DMS53 treated with DMSO at 0.1 percent for 48 hours (cell line): ENCODE measurements around the gene COMMD4.
"Not testable (repeated sequence)": the region's sequence is repeated elsewhere in the genome, so short reads cannot be mapped to it uniquely, and the experiment has no call there.

Experiments used
- DNase-seq: peaks from one replicate; lab custom pipeline; 2025; ENCODE audit not compliant: unreplicated experiment; lab: John Stamatoyannopoulos, UW

Gene COMMD4

DNA sequence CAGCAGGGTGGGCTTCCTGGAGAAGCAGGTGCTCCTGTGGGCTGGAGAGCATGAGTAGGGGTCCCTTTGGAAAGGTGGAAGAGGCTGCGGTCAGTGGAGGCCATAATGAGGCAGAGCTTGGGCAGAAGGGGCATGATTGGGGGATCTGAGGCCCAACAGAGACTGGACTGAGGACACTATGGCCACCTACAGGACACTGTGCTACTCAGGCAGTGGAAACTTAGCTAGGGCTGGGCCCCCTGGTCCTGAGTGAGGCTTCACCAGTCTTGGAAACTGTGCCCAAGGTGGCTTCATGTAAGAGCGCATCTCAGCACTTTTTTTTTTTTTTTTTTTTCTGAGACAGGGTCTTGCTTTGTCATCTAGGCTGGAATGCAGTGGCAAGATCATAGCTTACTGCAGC, 6.3 kb upstream of the COMMD4 start:
- no peak for DNase-seq

DNA sequence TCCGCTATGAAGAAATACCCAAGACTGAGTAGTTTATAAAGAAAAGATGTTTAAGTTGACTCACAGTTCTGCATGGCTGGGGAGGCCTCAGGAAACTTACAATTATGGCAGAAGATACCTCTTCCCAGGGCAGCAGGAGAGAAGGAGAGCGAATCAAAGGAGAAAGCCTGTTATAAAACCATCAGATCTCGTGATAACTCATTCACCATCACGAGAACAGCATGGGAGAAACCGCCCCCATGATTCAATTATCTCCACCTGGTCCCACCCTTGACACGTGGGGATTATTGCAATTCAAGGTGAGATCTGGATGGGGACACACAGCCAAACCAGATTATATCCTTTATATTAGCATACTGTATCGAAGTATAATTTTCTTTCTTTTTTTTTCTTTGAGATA, 3.8 kb upstream of the COMMD4 start:
- DNase-seq = not testable (repeated sequence)

DNA sequence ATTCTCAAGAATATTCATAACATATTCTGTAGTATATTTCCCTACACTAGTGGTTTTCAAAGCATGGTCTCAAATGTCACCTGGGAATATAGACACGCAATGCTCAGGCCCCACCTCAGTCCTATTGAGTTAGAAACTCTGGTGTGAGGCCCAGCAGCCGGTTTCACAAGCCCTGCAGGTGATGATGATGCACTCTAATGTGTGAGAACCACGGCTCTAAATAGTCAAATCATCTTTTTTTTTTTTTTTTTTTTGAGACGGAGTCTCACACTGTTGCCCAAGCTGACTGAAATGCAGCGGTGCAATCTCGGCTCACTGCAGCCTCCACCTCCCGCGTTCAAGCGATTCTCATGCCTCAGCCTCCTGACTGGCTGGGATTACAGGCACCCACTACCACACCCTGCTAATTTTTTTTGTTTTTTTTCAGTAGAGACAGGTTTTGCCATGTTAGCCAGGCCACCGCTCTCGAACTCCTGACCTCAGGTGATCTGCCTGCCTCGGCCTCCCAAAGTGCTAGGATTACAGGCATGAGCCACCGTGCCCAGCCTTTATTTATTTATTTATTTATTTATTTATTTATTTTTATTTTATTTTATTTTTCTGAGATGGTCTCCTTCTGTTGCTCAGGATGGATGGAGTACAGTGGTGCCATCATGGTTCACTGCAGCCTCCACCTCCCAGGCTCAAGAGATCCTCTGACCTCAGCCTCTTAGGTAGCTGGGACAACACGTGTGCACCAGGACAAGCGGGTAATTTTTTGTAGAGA, 2.0 kb upstream of the COMMD4 start:
- DNase-seq = not testable (repeated sequence)

DNA sequence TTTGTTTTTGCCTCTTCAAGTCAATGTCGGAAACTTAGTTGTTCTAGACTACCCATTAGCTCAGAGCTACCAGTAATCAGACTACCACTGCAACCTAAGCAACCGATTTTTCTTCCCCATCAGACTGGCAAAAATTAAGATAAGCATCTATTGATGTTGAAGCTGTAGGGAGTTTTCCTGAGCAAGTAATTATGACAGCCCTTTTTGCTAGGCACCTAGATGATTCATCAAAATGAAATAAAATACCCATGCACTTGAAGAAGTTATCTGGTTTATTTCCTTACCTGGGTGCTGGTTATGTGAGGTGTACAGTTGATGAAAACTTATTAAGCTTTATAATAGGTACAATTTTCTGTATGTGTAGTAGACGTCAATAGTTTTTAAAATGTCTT, 554 bp upstream of the COMMD4 start:
- no peak for DNase-seq

DNA sequence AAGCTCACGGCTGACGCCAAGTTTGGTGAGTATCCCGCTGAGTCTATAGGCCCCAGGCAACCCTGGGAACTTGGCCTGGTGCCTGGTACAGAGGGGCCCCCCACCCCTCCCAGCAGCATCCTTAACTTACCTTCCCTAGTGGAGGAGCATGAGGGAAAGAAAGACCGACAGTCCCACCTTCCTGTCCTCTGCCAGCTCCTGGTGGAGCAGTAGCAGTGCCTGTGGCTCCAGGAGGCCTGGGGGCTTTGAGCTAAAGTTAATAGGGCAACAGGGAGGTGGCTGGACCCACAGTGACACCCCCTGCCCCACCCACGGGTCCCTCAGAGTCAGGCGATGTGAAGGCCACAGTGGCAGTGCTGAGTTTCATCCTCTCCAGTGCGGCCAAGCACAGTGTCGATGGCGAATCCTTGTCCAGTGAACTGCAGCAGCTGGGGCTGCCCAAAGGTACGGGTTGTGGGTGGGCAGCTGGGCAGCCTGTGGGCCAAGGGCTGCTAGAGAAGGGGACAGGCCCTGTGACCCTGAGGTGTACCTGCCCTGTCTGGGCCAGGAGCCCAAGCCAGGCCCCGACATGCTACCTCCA, 2.9 kb downstream of the COMMD4 start:
- no peak for DNase-seq

DNA sequence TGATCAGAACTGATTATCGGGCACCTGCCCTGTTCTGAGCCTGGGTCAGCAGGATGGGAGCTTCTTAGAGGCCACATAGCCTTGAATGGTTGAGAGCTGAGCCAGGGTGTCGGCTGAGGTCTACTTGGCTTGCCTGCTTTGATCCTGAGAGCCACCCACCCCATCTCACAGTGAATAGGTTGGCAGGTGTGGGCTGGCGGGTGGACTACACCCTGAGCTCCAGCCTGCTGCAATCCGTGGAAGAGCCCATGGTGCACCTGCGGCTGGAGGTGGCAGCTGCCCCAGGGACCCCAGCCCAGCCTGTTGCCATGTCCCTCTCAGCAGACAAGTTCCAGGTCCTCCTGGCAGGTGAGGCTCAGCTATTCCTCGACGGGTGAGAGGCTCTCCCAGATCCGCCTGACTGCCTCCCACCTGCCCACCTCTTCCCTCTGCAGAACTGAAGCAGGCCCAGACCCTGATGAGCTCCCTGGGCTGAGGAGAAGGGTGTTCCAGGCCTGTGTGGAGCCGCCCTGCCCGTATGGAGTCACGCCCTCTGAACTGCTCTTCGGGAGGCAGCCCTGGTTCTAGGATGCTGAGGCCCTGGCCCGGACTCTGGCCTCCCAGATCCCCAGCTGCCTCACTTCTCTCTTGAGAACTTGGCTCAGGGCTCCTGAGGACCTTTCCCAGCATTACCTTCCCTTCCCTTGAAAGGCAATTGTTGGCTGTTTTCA, 3.8 kb downstream of the COMMD4 start:
- no peak for DNase-seq

GRCh38 chr15:75342221-75342620, 6.4 kb downstream of the COMMD4 start:
- DNase-seq = no peak

DNA sequence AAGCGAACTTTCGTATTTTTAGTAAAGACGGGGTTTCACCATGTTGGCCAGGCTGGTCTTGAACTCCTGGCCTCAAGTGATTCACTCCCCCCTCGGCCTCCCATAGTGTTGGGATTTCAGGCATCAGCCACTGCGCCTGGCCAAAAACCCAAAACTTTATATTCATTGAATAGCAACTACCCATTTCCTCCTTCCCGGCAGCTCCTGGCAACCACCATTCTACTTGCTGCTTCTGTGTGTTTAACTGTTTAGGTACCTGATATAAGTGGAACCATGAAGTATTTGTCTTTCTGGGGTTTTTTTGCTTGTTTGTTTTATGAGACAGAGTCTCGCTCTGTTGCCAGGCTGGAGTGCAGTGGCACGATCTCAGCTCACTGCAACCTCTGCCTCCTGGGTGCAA, 8.1 kb downstream of the COMMD4 start:
- DNase-seq = peak; percentile 22

GRCh38 chr15:75346796-75347221, 10.9 kb downstream of the COMMD4 start, which contains the start of gene NEIL1:
NEIL1 (plus strand) TSS chr15:75347039; CDS start chr15:75348906, 1,867 bp downstream.
- DNase-seq = no peak

DNA sequence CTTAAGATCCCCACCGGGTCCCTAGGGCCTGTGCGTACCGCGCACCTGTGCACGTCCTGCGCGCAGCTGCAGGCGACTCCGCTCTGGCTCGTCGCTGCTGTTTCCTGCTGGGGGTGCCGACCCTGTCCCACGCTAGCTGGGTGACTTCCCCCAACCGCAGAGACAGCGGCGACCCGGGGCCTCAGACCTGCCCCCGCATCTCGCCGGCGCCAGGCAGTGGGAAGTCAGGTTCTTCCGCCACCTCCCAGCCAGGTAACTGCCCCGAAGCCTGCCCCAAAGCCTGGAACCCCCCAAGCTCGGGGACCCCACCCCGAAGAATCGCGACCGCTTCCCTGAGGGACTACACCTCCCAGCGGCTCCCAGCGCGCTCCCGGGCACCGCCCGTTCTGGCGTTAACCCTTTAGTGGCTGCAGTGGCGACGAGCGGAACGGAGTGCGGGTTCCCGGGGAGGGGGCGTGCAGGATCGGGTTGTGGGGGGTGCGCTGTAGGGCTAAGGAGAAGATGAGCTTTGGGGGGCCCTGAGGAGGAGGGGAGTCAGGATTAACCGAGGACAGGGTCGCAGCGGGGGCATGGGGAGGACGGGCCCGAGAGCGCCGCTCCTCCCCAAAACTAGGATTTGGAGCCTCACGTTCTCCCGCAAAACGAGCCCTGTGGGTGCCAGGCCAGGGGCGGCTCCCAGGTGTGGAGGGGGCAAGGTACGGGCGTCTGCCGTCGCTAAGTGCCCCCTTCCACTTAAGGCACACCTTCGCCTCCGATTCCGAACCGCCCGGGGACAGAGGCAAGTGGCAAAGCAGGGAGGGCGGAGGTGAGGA, 11.6 kb downstream of the COMMD4 start:
- no peak for DNase-seq

DNA sequence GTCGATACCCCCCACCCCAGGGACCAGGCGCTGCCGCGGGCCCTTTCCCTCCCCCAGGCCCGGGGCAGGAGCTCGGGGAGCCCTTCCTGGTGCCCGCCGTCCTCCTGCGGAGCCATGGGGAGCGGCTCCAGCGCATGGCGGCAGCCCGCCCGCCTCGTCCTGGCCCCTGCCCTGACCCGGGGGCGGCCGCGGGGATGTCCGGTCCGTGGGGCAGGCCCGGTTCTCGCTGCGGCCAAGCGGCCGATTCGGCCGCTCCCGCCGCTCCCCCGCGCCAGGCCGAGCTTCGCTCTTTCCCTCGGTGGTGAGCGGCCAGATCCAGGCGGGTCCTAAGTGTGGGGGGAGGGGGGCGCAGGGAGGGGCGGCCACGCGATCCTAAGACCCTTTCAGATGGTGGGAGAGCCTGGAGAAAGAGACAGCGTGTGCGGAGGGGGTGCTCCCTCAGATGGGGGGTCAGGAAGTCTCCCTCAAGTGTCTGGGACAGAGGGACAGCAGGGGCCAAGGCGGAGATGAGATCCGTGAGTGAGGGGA, 12.2 kb downstream of the COMMD4 start:
- no peak for DNase-seq

GRCh38 chr15:75348562-75349350, 12.9 kb downstream of the COMMD4 start:
- peak; percentile 5 for DNase-seq

- DNase-seq = not testable (repeated sequence)
These were observed 13.4 kb downstream of the COMMD4 start for GRCh38 chr15:75349351-75349669.

DNA sequence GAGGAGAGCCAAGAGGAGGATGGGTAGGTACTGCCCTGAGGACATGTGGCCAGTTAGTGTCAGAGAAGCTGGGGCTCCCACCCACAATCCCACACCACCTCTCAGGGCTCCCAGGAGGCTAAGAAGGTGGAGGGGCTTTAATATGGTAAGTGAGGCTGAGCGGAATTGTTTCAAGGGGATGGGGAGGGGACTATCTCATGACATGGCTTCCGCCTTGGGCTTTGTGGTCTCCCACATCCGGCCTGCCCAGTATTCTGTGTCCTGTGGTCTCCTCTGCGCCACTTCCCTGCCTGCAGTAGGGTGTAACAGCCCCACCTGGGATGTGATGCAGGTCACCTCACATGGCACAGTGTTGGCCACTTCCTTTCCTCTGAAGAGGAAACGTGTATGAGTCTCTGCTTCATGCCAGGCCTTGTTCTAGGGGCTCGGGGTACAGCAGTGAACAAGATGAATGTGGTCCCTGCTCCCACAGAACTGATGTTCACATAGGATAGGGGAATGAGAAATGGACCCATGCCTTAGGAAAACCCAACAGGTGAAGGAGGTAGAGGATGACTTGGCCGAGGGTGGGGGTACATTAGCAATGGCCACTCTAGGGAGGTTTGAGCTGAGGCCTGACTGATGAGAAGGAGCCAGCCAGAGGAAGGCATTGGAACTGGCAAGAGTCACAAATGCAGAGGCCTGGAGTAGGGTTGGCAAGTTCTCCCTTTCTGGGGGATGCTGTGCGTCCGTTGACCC, 14.2 kb downstream of the COMMD4 start:
- DNase-seq = no peak

GRCh38 chr15:75350601-75351361, 14.9 kb downstream of the COMMD4 start:
- no peak for DNase-seq

DNA sequence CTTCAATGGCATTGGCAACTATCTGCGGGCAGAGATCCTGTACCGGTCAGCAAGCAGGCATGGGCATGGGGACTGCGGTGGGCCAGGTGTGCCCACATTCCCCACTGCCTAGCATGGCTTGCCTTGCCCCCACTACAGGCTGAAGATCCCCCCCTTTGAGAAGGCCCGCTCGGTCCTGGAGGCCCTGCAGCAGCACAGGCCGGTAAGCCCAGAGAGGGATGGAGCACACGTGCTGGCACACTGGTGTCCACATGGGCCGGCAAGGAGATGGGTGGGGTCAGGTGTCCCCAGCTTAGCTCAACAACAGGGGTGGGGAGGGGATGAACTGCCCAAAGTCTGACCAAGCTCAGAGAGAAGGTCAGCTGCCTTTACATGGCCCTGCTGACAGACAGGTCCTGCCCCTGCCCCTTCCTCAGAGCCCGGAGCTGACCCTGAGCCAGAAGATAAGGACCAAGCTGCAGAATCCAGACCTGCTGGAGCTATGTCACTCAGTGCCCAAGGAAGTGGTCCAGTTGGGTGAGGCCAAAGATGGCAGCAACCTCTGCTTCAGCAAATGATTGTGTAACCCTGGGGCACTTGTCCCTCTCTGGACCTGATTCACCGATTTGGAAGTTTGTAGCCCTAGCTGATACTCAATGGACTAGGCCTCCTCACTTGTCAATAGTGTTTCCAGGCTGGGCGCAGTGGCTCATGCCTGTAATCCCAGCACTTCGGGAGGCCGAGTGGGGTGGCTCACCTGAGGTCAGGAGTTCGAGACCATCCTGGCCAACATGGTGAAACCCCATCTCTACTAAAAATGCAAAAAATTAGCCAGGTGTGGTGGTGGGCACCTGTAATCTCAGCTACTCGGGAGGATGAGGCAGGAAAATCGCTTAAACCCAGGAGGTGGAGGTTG, 16.6 kb downstream of the COMMD4 start:
- no peak for DNase-seq

- no peak for DNase-seq
These were observed 17.7 kb downstream of the COMMD4 start for GRCh38 chr15:75353604-75354003.

DNA sequence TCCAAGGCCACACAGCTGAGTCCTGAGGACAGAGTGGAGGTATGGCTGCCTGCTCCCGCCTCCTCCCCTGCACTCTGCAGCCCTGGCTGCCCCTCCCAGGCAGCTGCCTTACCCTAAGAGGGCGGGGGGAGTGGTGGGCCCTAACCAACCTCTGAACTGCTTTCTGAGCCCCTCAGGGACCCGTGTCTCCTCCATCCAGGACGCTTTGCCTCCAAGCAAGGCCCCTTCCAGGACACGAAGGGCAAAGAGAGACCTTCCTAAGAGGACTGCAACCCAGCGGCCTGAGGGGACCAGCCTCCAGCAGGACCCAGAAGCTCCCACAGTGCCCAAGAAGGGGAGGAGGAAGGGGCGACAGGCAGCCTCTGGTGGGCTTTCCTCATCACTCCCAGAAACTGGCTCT, 18.6 kb downstream of the COMMD4 start:
- no peak for DNase-seq
